HG03378 (cell line): ENCODE measurements around the gene ALOX12B.

Source experiments
- ATAC-seq: cut with Tn5 transposase; IDR thresholded peaks from one replicate; pipeline ENCODE4 v1.9.1; 2021; ENCODE audit warnings: mild to moderate bottlenecking, moderate library complexity; ENCODE audit not compliant: unreplicated experiment

The ALOX12B gene

GRCh38 chr17:8087075-8087951, at the start of gene ALOX12B:
Gene ALOX12B (minus strand): TSS chr17:8087716. CDS start chr17:8087442, 274 bp downstream.
- ATAC-seq = no peak

GRCh38 chr17:8133941-8134340, 46.4 kb upstream of the ALOX12B start:
- no peak for ATAC-seq

- ATAC-seq = no peak
Measured at GRCh38 chr17:8133399-8133798, 45.9 kb upstream of the ALOX12B start.

- ATAC-seq = no peak
Measured at GRCh38 chr17:8131844-8132441, 44.4 kb upstream of the ALOX12B start.

- no peak for ATAC-seq
Measured at GRCh38 chr17:8128125-8128784, 40.7 kb upstream of the ALOX12B start.

GRCh38 chr17:8126491-8127066, 39.1 kb upstream of the ALOX12B start:
- ATAC-seq = no peak

GRCh38 chr17:8125947-8126490, 38.5 kb upstream of the ALOX12B start:
- no peak for ATAC-seq

- no peak for ATAC-seq
Measured at GRCh38 chr17:8125154-8125946, 37.8 kb upstream of the ALOX12B start.

GRCh38 chr17:8124350-8125153, 37.0 kb upstream of the ALOX12B start:
- ATAC-seq = no peak

- ATAC-seq = no peak
Measured at GRCh38 chr17:8123695-8124349, 36.3 kb upstream of the ALOX12B start, which contains the start of gene HES7. Gene HES7 (minus strand): TSS chr17:8124106. CDS start chr17:8124084, 22 bp downstream.

GRCh38 chr17:8122924-8123694, 35.6 kb upstream of the ALOX12B start:
- ATAC-seq = no peak

- no peak for ATAC-seq
Measured at GRCh38 chr17:8122422-8122923, 35.0 kb upstream of the ALOX12B start.

- no peak for ATAC-seq
Measured at GRCh38 chr17:8121681-8122421, 34.3 kb upstream of the ALOX12B start.

GRCh38 chr17:8121407-8121680, 33.8 kb upstream of the ALOX12B start:
- no peak for ATAC-seq

- ATAC-seq = no peak
Measured at GRCh38 chr17:8120520-8121406, 33.2 kb upstream of the ALOX12B start.
